ENCODE data around the gene RBM33.

DNA sequence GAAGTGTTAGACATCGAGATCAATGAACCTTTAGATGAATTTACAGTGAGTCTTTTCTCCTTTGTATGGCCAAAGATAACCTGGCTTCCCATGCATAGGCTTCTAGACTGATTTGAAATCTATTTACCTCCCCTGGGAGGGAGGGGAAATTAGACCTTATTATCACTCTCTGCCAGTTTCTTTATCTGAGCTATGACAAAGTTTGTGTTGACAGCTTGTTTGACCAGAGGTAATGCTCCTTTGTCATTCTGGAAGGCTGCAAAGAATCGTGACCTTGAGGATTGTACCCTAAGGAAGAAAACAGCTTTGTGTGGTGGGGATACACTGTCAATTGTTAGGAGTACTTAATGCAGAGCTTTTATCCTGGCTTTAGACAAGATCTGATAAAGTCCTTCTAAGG lies 36.4 kb downstream of the RBM33 start:
- no peak for TF ChIP-seq POLR2AphosphoS5 (IDR thresholded peaks at IDR 0.05)
- TF ChIP-seq, protein P1, sequence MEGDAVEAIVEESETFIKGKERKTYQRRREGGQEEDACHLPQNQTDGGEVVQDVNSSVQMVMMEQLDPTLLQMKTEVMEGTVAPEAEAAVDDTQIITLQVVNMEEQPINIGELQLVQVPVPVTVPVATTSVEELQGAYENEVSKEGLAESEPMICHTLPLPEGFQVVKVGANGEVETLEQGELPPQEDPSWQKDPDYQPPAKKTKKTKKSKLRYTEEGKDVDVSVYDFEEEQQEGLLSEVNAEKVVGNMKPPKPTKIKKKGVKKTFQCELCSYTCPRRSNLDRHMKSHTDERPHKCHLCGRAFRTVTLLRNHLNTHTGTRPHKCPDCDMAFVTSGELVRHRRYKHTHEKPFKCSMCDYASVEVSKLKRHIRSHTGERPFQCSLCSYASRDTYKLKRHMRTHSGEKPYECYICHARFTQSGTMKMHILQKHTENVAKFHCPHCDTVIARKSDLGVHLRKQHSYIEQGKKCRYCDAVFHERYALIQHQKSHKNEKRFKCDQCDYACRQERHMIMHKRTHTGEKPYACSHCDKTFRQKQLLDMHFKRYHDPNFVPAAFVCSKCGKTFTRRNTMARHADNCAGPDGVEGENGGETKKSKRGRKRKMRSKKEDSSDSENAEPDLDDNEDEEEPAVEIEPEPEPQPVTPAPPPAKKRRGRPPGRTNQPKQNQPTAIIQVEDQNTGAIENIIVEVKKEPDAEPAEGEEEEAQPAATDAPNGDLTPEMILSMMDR (IDR thresholded peaks at IDR 0.05), result no peak
- no peak for TF ChIP-seq POLR2A (IDR thresholded peaks at IDR 0.05)
